HepG2 (cell line): ENCODE measurements around the gene ELSPBP1. TPM values are rescaled to one million over a fixed set of nuclear protein-coding genes. Genes with fewer than 3 reads are reported as not detected.

Experiments
- ATAC-seq: fragments of 200-7000 bp; cut with Tn5 transposase; 3 replicates; pipeline ENCODE4 v1.9.1; 2020; ENCODE audit warnings: mild to moderate bottlenecking, moderate library complexity
- BruUV-seq: library from RNA; stranded (reverse); fragments of 400-500 nt; replicated peaks from 2 replicates; lab custom pipeline; 2021; lab: Mats Ljungman, UMichigan
- CTCF ChIA-PET: fragments of 300-600 bp; formaldehyde crosslinking; extraction: SDS; loops from one replicate; lab custom pipeline; 2021; ENCODE audit warnings: low total read pairs, inconsistent platforms, low intra/inter-chr PET ratio; lab: Yijun Ruan, JAX
- POLR2A ChIA-PET: fragments of 350-600 bp; sonication (Branson Sonifier 250); formaldehyde crosslinking; loops from one replicate; lab custom pipeline; 2020; ENCODE audit warnings: antibody characterized with exemption, inconsistent platforms; lab: Yijun Ruan, JAX
- DNase-seq: peaks from one replicate; pipeline ENCODE4 v3.0.0-alpha.2; 2015; ENCODE audit warnings: low spot score
- FAIRE-seq: peaks from 3 replicates; lab custom pipeline; 2011; peaks lifted over from hg19 to GRCh38; lab: Jason Lieb, UNC
- H2AFZ ChIP-seq: one replicate; pipeline ENCODE4 v1.6.1; 2011; ENCODE audit warnings: low read length, inconsistent platforms
- H3K27ac ChIP-seq: fragments of 300-600 bp; 3 replicates; pipeline ENCODE4 v1.8.0; 2011; ENCODE audit warnings: mixed run types, mild to moderate bottlenecking, mixed read lengths, low read length, inconsistent platforms; ENCODE audit not compliant: insufficient read depth; ENCODE audit errors: extremely low read length
- H3K27me3 ChIP-seq, 2 experiments: fragments of 200-600 bp in 1 of 2; 2 replicates in 1 of 2; 3 replicates in 1 of 2; pipeline versions ENCODE4 v1.6.0 to v1.8.0; 2011; ENCODE audit warnings: low read length in 2 of 2, mild to moderate bottlenecking in 2 of 2, moderate library complexity in 2 of 2, inconsistent platforms in 1 of 2; ENCODE audit not compliant: insufficient read depth in 2 of 2, control insufficient read depth in 1 of 2
- H3K36me3 ChIP-seq, 2 experiments: fragments of 200-600 bp in 1 of 2; replicated peaks in 1 of 2; 2 replicates in 1 of 2; 3 replicates in 1 of 2; pipeline versions ENCODE4 v1.5.1 to v1.8.0; 2011; ENCODE audit warnings: low read length in 2 of 2, inconsistent platforms in 1 of 2; ENCODE audit not compliant: insufficient read depth in 2 of 2, control insufficient read depth in 1 of 2
- H3K4me1 ChIP-seq: 2 replicates; pipeline ENCODE4 v1.5.1; 2012; ENCODE audit warnings: low read length, inconsistent platforms; ENCODE audit not compliant: insufficient read depth
- H3K4me2 ChIP-seq: 2 replicates; pipeline ENCODE4 v1.6.0; 2011; ENCODE audit warnings: low read depth, low read length, inconsistent platforms
- H3K4me3 ChIP-seq, 3 experiments: fragments of 200-600 bp in 1 of 3; sonication (generic), shearing (Covaris generic) in 1 of 3; replicated peaks in 1 of 3; 2 replicates each; pipeline ENCODE4 v1.5.1; 2011 to 2016; ENCODE audit warnings: low read length in 3 of 3, inconsistent platforms in 2 of 3, low read depth in 2 of 3, mild to moderate bottlenecking in 2 of 3, control low read depth in 1 of 3, mixed read lengths in 1 of 3; ENCODE audit not compliant: insufficient read depth in 1 of 3
- H3K79me2 ChIP-seq: one replicate; pipeline ENCODE4 v1.6.1; 2011; ENCODE audit warnings: low read length, inconsistent platforms; ENCODE audit not compliant: insufficient read depth
- H3K9ac ChIP-seq: 2 replicates; pipeline ENCODE4 v1.6.0; 2011; ENCODE audit warnings: mild to moderate bottlenecking, low read depth, low read length, inconsistent platforms; ENCODE audit not compliant: insufficient read depth
- H3K9me3 ChIP-seq: 2 replicates; pipeline ENCODE4 v1.5.1; 2012; ENCODE audit warnings: mild to moderate bottlenecking, low read length
- H4K20me1 ChIP-seq: 2 replicates; pipeline ENCODE4 v1.6.0; 2011; ENCODE audit warnings: inconsistent platforms, mild to moderate bottlenecking, low read length, moderate library complexity; ENCODE audit not compliant: insufficient read depth
- HBP1 ChIP-seq: IDR thresholded peaks from 2 replicates; pipeline ENCODE4 v1.6.1; 2016; ENCODE audit warnings: low read depth, control low read depth
- MAFK ChIP-seq, 2 experiments: IDR thresholded peaks in 1 of 2; conservative IDR thresholded peaks in 1 of 2; 2 replicates each; pipeline ENCODE4 v1.6.1; 2011; ENCODE audit warnings: improper control_type of control experiment in 2 of 2, low read length in 2 of 2
- NFE2L2 ChIP-seq: fragments of 150-350 bp; IDR thresholded peaks from 2 replicates; pipeline ENCODE4 v1.6.1; 2014; ENCODE audit warnings: low read length
- PAWR ChIP-seq: sonication (generic); formaldehyde crosslinking; IDR thresholded peaks from 2 replicates; pipeline ENCODE4 v1.4.0; 2020; ENCODE audit warnings: missing genetic modification reagents, mild to moderate bottlenecking, borderline replicate concordance
- PITX1 ChIP-seq: sonication (generic); formaldehyde crosslinking; IDR thresholded peaks from 2 replicates; pipeline ENCODE4 v1.5.1; 2020; ENCODE audit warnings: mild to moderate bottlenecking, missing genetic modification reagents
- ZBTB40 ChIP-seq, 2 experiments: fragments of 450-650 bp in 1 of 2; sonication (generic) in 1 of 2; formaldehyde crosslinking in 1 of 2; IDR thresholded peaks; 2 replicates each; pipeline versions ENCODE4 v1.6.1 to v1.8.0; 2016 to 2022; ENCODE audit warnings: antibody characterized with exemption in 1 of 2, mild to moderate bottlenecking in 1 of 2, missing genetic modification reagents in 1 of 2
- ZFP62 ChIP-seq: sonication (generic); formaldehyde crosslinking; IDR thresholded peaks from 2 replicates; pipeline ENCODE4 v1.4.0; 2020; ENCODE audit warnings: missing genetic modification reagents
- ZFP90 ChIP-seq: sonication (generic); formaldehyde crosslinking; IDR thresholded peaks from 2 replicates; pipeline ENCODE4 v1.8.0; 2022; ENCODE audit warnings: missing genetic modification reagents, mild to moderate bottlenecking, inconsistent platforms, borderline replicate concordance
- ZNF562 ChIP-seq: sonication (generic); formaldehyde crosslinking; IDR thresholded peaks from 2 replicates; pipeline ENCODE4 v1.8.0; 2022; ENCODE audit warnings: missing genetic modification reagents, borderline replicate concordance
- ZNF569 ChIP-seq: sonication (generic); formaldehyde crosslinking; IDR thresholded peaks from 2 replicates; pipeline ENCODE4 v1.5.0; 2020; ENCODE audit warnings: mild to moderate bottlenecking, missing genetic modification reagents, moderate library complexity, borderline replicate concordance
- ZNF776 ChIP-seq: sonication (generic); formaldehyde crosslinking; IDR thresholded peaks from 2 replicates; pipeline ENCODE4 v1.4.0; 2020; ENCODE audit warnings: mild to moderate bottlenecking, missing genetic modification reagents
- WGBS: methylation state at CpG from one replicate; pipeline ENCODE4 v1.1.6; 2017; ENCODE audit warnings: low lambda C conversion rate; 5-methylcytosine and 5-hydroxymethylcytosine counted together
- in situ Hi-C: cut with HindIII; loops from 2 replicates; pipeline ENCODE4 v1.10.0; 2017; ENCODE audit warnings: low pct_unique_long_range_greater_than_20kb; ENCODE audit not compliant: extremely low pct_ligation_motif_present
- intact Hi-C: fragments of 100-400 bp; cut with micrococcal nuclease; formaldehyde crosslinking; loops from one replicate; pipeline ENCODE4 v1.10.0; 2022; ENCODE audit not compliant: unreplicated experiment
- polyA plus RNA-seq, 8 experiments: library from polyadenylated mRNA; depleted of rRNA in 3 of 8; stranded (reverse) in 7 of 8; unstranded in 1 of 8; fragments of >200 nt; fragmentation: Illumina TruSeq in 4 of 8; extraction: Trizol in 4 of 8; gene quantifications; 2 replicates each; pipeline versions ENCODE4 v1.2.1 to v1.2.3, GENCODE V29; 2011 to 2016; ENCODE audit warnings: low read depth in 4 of 8, missing spikeins in 1 of 8, mixed read lengths in 1 of 8; ENCODE audit not compliant: insufficient read depth in 1 of 8
- total RNA-seq, 5 experiments: library from RNA; depleted of rRNA; stranded (reverse); fragments of >200 nt; fragmentation: Illumina TruSeq; extraction: Trizol; gene quantifications; 2 replicates each; pipeline ENCODE4 v1.2.3, GENCODE V29; 2016; ENCODE audit warnings: low read depth in 1 of 5

The ELSPBP1 gene
- total and polyA plus RNA-seq, 2 of the 13 experiments (the other 11 are each of a cell fraction or from before 2014, with no cell fraction given), result not detected

GRCh38 chr19:48051335-48052033 is 57.1 kb downstream of the ELSPBP1 start:
- no peak overlapping the region for H3K4me2 ChIP-seq
- H2AFZ ChIP-seq, result no peak overlapping the region
- ATAC-seq (no peak), FAIRE-seq (no peak), DNase-seq (no peak)
- no peaks in the 10 kb centered on the region for H3K4me1 ChIP-seq
- CTCF ChIA-PET, result no interaction called here
- intact Hi-C loops, result no loop called here
- in situ Hi-C loops, result no loop called here
- no peaks in the 10 kb centered on the region for H4K20me1 ChIP-seq
- H3K79me2 ChIP-seq, result no peaks in the 10 kb centered on the region
- no peak overlapping the region for H3K9ac ChIP-seq
- no peak overlapping the region for H3K4me3 ChIP-seq
- H3K27me3 ChIP-seq, result peaks cover 0 to 18% of the 10 kb centered on the region in 2 experiments; a peak in 2 of 5 replicates
- no peaks in the 10 kb centered on the region for H3K36me3 ChIP-seq
- H3K27ac ChIP-seq, result no peak overlapping the region
- H3K9me3 ChIP-seq, result no peaks in the 10 kb centered on the region
- BruUV-seq, result no TSS peak
- 45% methylated on average over 10 of the region's 10 CpGs for WGBS
- POLR2A ChIA-PET, result no interaction called here
- TF ChIP-seq HBP1 (CRISPR knock-in tag) (no peak), ZNF569 (CRISPR knock-in tag) (no peak), NFE2L2 (peak; percentile 56), ZNF562 (no peak), ZNF776 (CRISPR knock-in tag) (no peak), PITX1 (CRISPR knock-in tag) (no peak), PAWR (no peak), ZBTB40 (IDR thresholded peaks at IDR 0.05) (peak; percentile 84), ZBTB40 (CRISPR knock-in tag; IDR thresholded peaks at IDR 0.05) (no peak), ZFP90 (CRISPR knock-in tag) (no peak), ZFP62 (CRISPR knock-in tag) (no peak), MAFK (conservative IDR thresholded peaks at IDR 0.05 in 1 of 2, IDR thresholded peaks at IDR 0.05 in 1 of 2; ENCODE audit: low read length in 2 of 2) (0 out of 4 replicates have a peak, but pooled peaks of 1 of the 2 experiments have one; percentile 8)
